Neural cell (in vitro differentiated cells): ENCODE results near the gene ZNF320. TPM values are rescaled to one million over a fixed set of nuclear protein-coding genes. Genes with fewer than 3 reads are reported as not detected.
"Not testable (repeated sequence)": the region's sequence is repeated elsewhere in the genome, so short reads cannot be mapped to it uniquely, and the experiment has no call there.

Experiments
- H2AFZ ChIP-seq: fragments of 200-600, 300-800 bp; sonication (generic), shearing (Covaris generic); 2 replicates; pipeline ENCODE4 v1.6.0; 2014; ENCODE audit warnings: low read depth, mild to moderate bottlenecking, antibody characterized with exemption, low read length, moderate library complexity
- H3F3A ChIP-seq: fragments of 200-600 bp; shearing (Covaris generic); 2 replicates; pipeline ENCODE4 v1.6.1; 2016; ENCODE audit warnings: mild to moderate bottlenecking, moderate library complexity, mixed read lengths, antibody characterized with exemption, low read length; ENCODE audit not compliant: insufficient read depth, poor library complexity, severe bottlenecking
- H3K27ac ChIP-seq: fragments of 200-600, 300-800 bp; sonication (generic), shearing (Covaris generic); 2 replicates; pipeline ENCODE4 v1.5.1; 2014; ENCODE audit warnings: mild to moderate bottlenecking, low read length, moderate library complexity
- H3K27me3 ChIP-seq: fragments of 300-800, 200-600 bp; sonication (generic), shearing (Covaris generic); 2 replicates; pipeline ENCODE4 v1.6.0; 2014; ENCODE audit warnings: mild to moderate bottlenecking, low read depth, low read length, moderate library complexity; ENCODE audit not compliant: insufficient read depth
- H3K36me3 ChIP-seq: fragments of 300-800, 200-600 bp; sonication (generic), shearing (Covaris generic); 2 replicates; pipeline ENCODE4 v1.5.1; 2014; ENCODE audit warnings: mild to moderate bottlenecking, antibody characterized with exemption, low read length, moderate library complexity; ENCODE audit not compliant: insufficient read depth
- H3K4me2 ChIP-seq: fragments of 300-800, 200-600 bp; sonication (generic), shearing (Covaris generic); 2 replicates; pipeline ENCODE4 v1.6.0; 2014; ENCODE audit warnings: mild to moderate bottlenecking, low read length
- H3K4me3 ChIP-seq: fragments of 300-800, 200-600 bp; sonication (generic), shearing (Covaris generic); 2 replicates; pipeline ENCODE4 v1.5.1; 2014; ENCODE audit warnings: mild to moderate bottlenecking, low read length, moderate library complexity
- H3K79me2 ChIP-seq: fragments of 200-600 bp; shearing (Covaris generic); replicated peaks from 2 replicates; pipeline ENCODE4 v1.6.0; 2014; ENCODE audit warnings: mild to moderate bottlenecking, low read length, moderate library complexity; ENCODE audit not compliant: insufficient read depth
- H3K9ac ChIP-seq: fragments of 300-800, 200-600 bp; sonication (generic), shearing (Covaris generic); 2 replicates; pipeline ENCODE4 v1.6.1; 2016; ENCODE audit warnings: mild to moderate bottlenecking, low read length, mixed read lengths
- H3K9me2 ChIP-seq: fragments of 200-600 bp; shearing (Covaris generic); 2 replicates; pipeline ENCODE4 v1.6.1; 2016; ENCODE audit warnings: mild to moderate bottlenecking, low read length, mixed read lengths; ENCODE audit not compliant: insufficient read depth
- H3K9me3 ChIP-seq: fragments of 200-600, 300-800 bp; sonication (generic), shearing (Covaris generic); 2 replicates; pipeline ENCODE4 v1.6.1; 2016; ENCODE audit warnings: mild to moderate bottlenecking, mixed run types, low read length, moderate library complexity, mixed read lengths
- H4K20me1 ChIP-seq: fragments of 200-600 bp; shearing (Covaris generic); 2 replicates; pipeline ENCODE4 v1.6.1; 2016; ENCODE audit warnings: mild to moderate bottlenecking, mixed run types; ENCODE audit not compliant: insufficient read depth
- EP300 ChIP-seq: fragments of 450-650 bp; conservative IDR thresholded peaks from 2 replicates; pipeline ENCODE4 v1.6.1; 2014; ENCODE audit warnings: antibody characterized with exemption, mild to moderate bottlenecking, moderate library complexity; ENCODE audit not compliant: poor library complexity, severe bottlenecking
- EZH2 ChIP-seq: fragments of 200-600, 300-800 bp; shearing (Covaris generic), sonication (generic); IDR thresholded peaks from 2 replicates; pipeline ENCODE4 v1.6.1; 2014; ENCODE audit warnings: antibody characterized with exemption, low read length, borderline replicate concordance, mild to moderate bottlenecking; ENCODE audit not compliant: insufficient read depth, poor library complexity, severe bottlenecking
- MXI1 ChIP-seq: fragments of 450-650 bp; conservative IDR thresholded peaks from 2 replicates; pipeline ENCODE4 v1.6.1; 2014; ENCODE audit warnings: antibody characterized with exemption, mild to moderate bottlenecking; ENCODE audit not compliant: poor library complexity, severe bottlenecking
- POLR2AphosphoS5 ChIP-seq: IDR thresholded peaks from 2 replicates; pipeline ENCODE4 v1.6.1; 2012
- RAD21 ChIP-seq: fragments of 450-650 bp; conservative IDR thresholded peaks from 2 replicates; pipeline ENCODE4 v1.6.1; 2014; ENCODE audit warnings: antibody characterized with exemption, mild to moderate bottlenecking, moderate library complexity
- SMC3 ChIP-seq: fragments of 450-650 bp; conservative IDR thresholded peaks from 2 replicates; pipeline ENCODE4 v1.6.1; 2014; ENCODE audit warnings: antibody characterized with exemption, mild to moderate bottlenecking, moderate library complexity; ENCODE audit not compliant: poor library complexity
- TAF1 ChIP-seq: IDR thresholded peaks from 2 replicates; pipeline ENCODE4 v1.6.1; 2012; ENCODE audit warnings: low read depth
- polyA plus RNA-seq: library from polyadenylated mRNA; depleted of rRNA; stranded (reverse); fragments of >200 nt; gene quantifications from 2 replicates; pipeline ENCODE4 v1.2.3, GENCODE V29; 2014
- TF ChIP-seq, protein P1 (sequence below): fragments of 450-650 bp; IDR thresholded peaks from 2 replicates; pipeline ENCODE4 v1.5.1; 2014; ENCODE audit warnings: antibody characterized with exemption, mild to moderate bottlenecking, moderate library complexity; ENCODE audit not compliant: poor library complexity, severe bottlenecking
- TF ChIP-seq, protein P2 (sequence below): IDR thresholded peaks from 2 replicates; pipeline ENCODE4 v1.6.1; 2012; ENCODE audit warnings: borderline replicate concordance

Gene ZNF320
- polyA plus RNA-seq, 1 donor from 2014 or later = 53.5 TPM

DNA sequence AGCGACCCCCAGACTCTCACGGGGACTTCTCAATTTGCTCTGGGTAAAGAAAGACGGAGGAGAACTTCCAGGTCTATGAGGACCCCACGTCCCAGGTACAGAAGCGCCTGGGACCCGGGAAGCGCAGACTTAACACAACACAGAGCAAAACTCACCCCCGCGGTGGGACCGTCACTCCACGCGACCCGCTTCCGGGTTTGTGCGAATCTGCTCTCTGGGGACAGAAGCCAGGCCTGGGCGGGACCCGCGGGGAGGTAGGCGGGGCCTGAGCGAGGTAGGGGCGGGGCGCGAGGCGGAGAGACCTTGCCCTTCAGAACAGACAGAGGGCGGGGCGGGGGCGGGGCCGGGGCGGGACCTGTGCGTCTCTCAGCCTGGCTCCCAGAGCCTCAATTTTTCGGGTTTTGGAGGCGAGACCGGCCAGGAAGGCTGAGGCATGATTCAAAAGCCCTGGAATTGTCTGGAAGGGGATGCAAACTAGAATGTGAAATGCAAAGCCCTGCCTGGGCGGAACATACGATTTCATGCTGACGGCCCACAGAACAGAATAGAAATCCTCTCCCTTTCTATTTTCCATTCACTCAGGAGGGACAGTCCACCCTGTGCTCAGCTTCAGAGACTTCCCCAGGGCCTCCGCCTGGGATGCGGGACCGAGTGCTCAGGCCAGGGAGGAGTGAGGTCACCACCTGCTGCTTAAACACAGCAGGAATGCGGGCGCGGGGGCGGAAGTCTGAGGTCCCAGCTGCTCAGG, 45.1 kb upstream of the ZNF320 start:
- H3K79me2 ChIP-seq = no peaks in the 10 kb centered on the region
- H3K9me3 ChIP-seq = no peaks in the 10 kb centered on the region
- no peaks in the 10 kb centered on the region for H4K20me1 ChIP-seq
- H2AFZ ChIP-seq = peak overlapping the region; percentile 45
- peak overlapping the region; percentile 65 for H3K4me2 ChIP-seq
- H3K27me3 ChIP-seq = no peaks in the 10 kb centered on the region
- no peak overlapping the region for H3K27ac ChIP-seq
- peak overlapping the region; percentile 51 for H3K9ac ChIP-seq
- no peaks in the 10 kb centered on the region for H3K9me2 ChIP-seq
- no peaks in the 10 kb centered on the region for H3K36me3 ChIP-seq
- peak overlapping the region; percentile 72 for H3K4me3 ChIP-seq
- no peaks in the 10 kb centered on the region for H3F3A ChIP-seq
- TF ChIP-seq MXI1 = peak; percentile 26
- no peak for TF ChIP-seq EP300
- TF ChIP-seq, protein P1, sequence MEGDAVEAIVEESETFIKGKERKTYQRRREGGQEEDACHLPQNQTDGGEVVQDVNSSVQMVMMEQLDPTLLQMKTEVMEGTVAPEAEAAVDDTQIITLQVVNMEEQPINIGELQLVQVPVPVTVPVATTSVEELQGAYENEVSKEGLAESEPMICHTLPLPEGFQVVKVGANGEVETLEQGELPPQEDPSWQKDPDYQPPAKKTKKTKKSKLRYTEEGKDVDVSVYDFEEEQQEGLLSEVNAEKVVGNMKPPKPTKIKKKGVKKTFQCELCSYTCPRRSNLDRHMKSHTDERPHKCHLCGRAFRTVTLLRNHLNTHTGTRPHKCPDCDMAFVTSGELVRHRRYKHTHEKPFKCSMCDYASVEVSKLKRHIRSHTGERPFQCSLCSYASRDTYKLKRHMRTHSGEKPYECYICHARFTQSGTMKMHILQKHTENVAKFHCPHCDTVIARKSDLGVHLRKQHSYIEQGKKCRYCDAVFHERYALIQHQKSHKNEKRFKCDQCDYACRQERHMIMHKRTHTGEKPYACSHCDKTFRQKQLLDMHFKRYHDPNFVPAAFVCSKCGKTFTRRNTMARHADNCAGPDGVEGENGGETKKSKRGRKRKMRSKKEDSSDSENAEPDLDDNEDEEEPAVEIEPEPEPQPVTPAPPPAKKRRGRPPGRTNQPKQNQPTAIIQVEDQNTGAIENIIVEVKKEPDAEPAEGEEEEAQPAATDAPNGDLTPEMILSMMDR = no peak

DNA sequence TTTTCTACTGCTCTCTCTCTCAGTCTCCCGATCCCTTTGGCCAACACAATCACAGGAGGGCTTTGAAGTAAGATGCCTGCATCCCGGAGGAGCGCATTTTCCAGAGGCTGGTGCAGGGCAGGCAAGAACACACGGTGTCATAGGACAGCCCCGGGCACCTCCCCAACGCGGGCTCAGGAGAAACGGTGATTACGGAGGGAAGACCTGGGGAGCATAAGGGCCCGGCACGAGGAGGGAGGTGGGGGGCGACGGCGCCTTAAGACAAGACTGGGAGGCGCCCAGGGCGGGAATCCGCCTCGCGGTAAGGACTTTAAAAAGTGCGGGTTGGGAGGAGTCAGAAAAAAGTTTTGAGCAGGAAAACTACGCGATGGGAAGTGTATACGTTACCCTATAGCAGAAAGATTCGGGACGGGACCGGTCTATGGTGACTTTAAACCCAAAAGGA, 44.5 kb upstream of the ZNF320 start:
- Histone ChIP-seq H2AFZ (no peak overlapping the region), H4K20me1 (no peaks in the 10 kb centered on the region), H3F3A (no peaks in the 10 kb centered on the region), H3K9ac (no peak overlapping the region), H3K4me2 (peak overlapping the region; percentile 25), H3K36me3 (no peaks in the 10 kb centered on the region), H3K27me3 (no peaks in the 10 kb centered on the region), H3K9me3 (no peaks in the 10 kb centered on the region), H3K27ac (no peak overlapping the region), H3K79me2 (no peaks in the 10 kb centered on the region), H3K4me3 (peak overlapping the region; percentile 72), H3K9me2 (no peaks in the 10 kb centered on the region)
- TF ChIP-seq TAF1 (no peak), EP300 (no peak), MXI1 (no peak), SMC3 (no peak), EZH2 (no peak), POLR2AphosphoS5 (no peak), RAD21 (no peak)
- TF ChIP-seq, protein P1 = no peak
- TF ChIP-seq, protein P2, sequence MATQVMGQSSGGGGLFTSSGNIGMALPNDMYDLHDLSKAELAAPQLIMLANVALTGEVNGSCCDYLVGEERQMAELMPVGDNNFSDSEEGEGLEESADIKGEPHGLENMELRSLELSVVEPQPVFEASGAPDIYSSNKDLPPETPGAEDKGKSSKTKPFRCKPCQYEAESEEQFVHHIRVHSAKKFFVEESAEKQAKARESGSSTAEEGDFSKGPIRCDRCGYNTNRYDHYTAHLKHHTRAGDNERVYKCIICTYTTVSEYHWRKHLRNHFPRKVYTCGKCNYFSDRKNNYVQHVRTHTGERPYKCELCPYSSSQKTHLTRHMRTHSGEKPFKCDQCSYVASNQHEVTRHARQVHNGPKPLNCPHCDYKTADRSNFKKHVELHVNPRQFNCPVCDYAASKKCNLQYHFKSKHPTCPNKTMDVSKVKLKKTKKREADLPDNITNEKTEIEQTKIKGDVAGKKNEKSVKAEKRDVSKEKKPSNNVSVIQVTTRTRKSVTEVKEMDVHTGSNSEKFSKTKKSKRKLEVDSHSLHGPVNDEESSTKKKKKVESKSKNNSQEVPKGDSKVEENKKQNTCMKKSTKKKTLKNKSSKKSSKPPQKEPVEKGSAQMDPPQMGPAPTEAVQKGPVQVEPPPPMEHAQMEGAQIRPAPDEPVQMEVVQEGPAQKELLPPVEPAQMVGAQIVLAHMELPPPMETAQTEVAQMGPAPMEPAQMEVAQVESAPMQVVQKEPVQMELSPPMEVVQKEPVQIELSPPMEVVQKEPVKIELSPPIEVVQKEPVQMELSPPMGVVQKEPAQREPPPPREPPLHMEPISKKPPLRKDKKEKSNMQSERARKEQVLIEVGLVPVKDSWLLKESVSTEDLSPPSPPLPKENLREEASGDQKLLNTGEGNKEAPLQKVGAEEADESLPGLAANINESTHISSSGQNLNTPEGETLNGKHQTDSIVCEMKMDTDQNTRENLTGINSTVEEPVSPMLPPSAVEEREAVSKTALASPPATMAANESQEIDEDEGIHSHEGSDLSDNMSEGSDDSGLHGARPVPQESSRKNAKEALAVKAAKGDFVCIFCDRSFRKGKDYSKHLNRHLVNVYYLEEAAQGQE = no peak

DNA sequence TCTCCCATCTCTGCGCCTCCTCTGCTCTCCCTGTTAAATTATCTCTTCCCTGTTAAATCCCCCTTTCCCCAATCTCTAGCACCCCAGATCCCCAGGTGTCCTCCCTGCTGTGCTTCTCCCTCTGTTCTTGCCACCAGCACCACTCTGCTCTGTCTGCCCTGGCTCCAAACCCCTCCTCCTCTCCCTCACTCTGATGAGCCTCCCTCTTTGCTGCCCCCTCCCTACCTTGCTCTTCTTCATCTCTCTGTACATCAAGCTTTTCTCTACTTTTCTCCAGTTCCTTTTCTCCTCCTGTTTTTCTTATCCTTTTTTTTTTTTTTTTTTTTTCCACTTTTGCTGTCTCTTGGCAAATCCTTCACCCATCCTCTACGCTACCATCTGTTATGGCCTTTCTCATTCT, 44.1 kb upstream of the ZNF320 start:
- not testable (repeated sequence) for H3K36me3 ChIP-seq, H3K9me3 ChIP-seq, H3K79me2 ChIP-seq, H3K27ac ChIP-seq, H3K9ac ChIP-seq, H3F3A ChIP-seq, H4K20me1 ChIP-seq, H3K4me2 ChIP-seq, H2AFZ ChIP-seq, H3K9me2 ChIP-seq, H3K27me3 ChIP-seq
- peak overlapping the region; percentile 72 for H3K4me3 ChIP-seq

DNA sequence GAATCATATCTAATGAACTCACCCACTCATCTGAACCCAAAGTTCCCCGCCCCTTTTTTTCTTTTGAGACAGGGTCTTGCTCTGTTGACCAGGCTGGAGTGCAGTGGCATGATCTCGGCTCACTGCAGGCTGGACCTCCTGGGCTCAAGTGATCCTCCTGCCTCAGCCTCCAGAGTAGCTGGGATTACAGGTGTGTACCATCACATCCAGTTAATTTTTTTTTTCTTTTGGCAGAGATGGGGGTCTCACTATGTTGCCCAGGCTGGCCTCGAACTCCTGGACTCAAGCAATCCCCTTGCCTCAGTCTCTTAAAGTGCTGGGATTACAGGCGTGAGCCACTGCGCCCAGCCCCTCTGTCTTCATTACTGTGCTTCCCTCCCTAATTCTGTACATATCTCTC, 43.5 kb upstream of the ZNF320 start:
- H3K4me3 ChIP-seq, H3K9me2 ChIP-seq, H3K9me3 ChIP-seq, H4K20me1 ChIP-seq, H3K4me2 ChIP-seq, H3K9ac ChIP-seq, H3K27ac ChIP-seq, H3K79me2 ChIP-seq, H3K27me3 ChIP-seq, H3F3A ChIP-seq, H2AFZ ChIP-seq, H3K36me3 ChIP-seq: not testable (repeated sequence)
